ENCODE data around the gene PNN. TPM values are rescaled to one million over a fixed set of nuclear protein-coding genes. Genes with fewer than 3 reads are reported as not detected.

Gene PNN
- total RNA-seq, 3 donors from 2014 or later (not counting 1 experiment from before 2014, with no cell fraction given), result 121 to 153 (median 145) TPM

- TF ChIP-seq CTCF (IDR thresholded peaks at IDR 0.05), result no peak
- Histone ChIP-seq H3K36me3 (ENCODE audit: control insufficient read depth, insufficient read depth, low read length) (peaks cover 50% of the 10 kb centered on the region), H3K9me3 (ENCODE audit: control insufficient read depth, insufficient read depth, low read length) (no peaks in the 10 kb centered on the region), H3K27ac (ENCODE audit: low read length) (peak overlapping the region; percentile 92), H3K27me3 (ENCODE audit: control insufficient read depth, insufficient read depth, low read length) (no peaks in the 10 kb centered on the region), H3K4me3 (ENCODE audit: low read length) (no peak overlapping the region), H3K4me1 (ENCODE audit: control insufficient read depth, insufficient read depth, low read length) (peaks cover 17% of the 10 kb centered on the region)
- peaks cover 21% of the 10 kb centered on the region for H3K36me3 Mint-ChIP-seq
- peak overlapping the region; percentile 97 to 99 for H3K27ac Mint-ChIP-seq
- WGBS (ENCODE audit: insufficient coverage), result 92% methylated on average over 2 of the region's 5 CpGs
- H3K4me1 Mint-ChIP-seq, result peaks cover 26 to 37% of the 10 kb centered on the region in 2 donors
- ATAC-seq, result no peak
- H3K4me3 Mint-ChIP-seq, result peak overlapping the region; percentile 99
- intact Hi-C loops (cut with micrococcal nuclease), result loop anchor here (10.0 kb wide), 1 partner anchor 1102 kb away; no protein-coding TSS in a partner anchor
- H3K27me3 Mint-ChIP-seq (ENCODE audit: low read depth in 2 of 2), result no peaks in the 10 kb centered on the region
- DNase-seq, result no peak
- no peaks in the 10 kb centered on the region for H3K9me3 Mint-ChIP-seq
Observed at GRCh38 chr14:39176263-39177167, 1.5 kb downstream of the PNN start.

GRCh38 chr14:39177168-39177545 lies 2.1 kb downstream of the PNN start:
- WGBS (ENCODE audit: insufficient coverage), result 96% methylated on average over 3 of the region's 9 CpGs
- peaks cover 26 to 37% of the 10 kb centered on the region in 2 donors for H3K4me1 Mint-ChIP-seq
- H3K27ac Mint-ChIP-seq, result peak overlapping the region; percentile 35 to 97
- no peak for ATAC-seq
- no peaks in the 10 kb centered on the region for H3K27me3 Mint-ChIP-seq (ENCODE audit: low read depth in 2 of 2)
- intact Hi-C loops (cut with micrococcal nuclease), result loop anchor here (10.0 kb wide), 1 partner anchor 1102 kb away; no protein-coding TSS in a partner anchor
- no peak overlapping the region for H3K4me3 Mint-ChIP-seq
- H3K36me3 ChIP-seq (ENCODE audit: control insufficient read depth, insufficient read depth, low read length), result peaks cover 55% of the 10 kb centered on the region
- H3K27ac ChIP-seq (ENCODE audit: low read length), result no peak overlapping the region
- peaks cover 17% of the 10 kb centered on the region for H3K4me1 ChIP-seq (ENCODE audit: control insufficient read depth, insufficient read depth, low read length)
- no peak for TF ChIP-seq CTCF (IDR thresholded peaks at IDR 0.05)
- no peak for DNase-seq
- no peaks in the 10 kb centered on the region for H3K9me3 Mint-ChIP-seq
- no peaks in the 10 kb centered on the region for H3K27me3 ChIP-seq (ENCODE audit: control insufficient read depth, insufficient read depth, low read length)
- H3K9me3 ChIP-seq (ENCODE audit: control insufficient read depth, insufficient read depth, low read length), result no peaks in the 10 kb centered on the region
- peaks cover 21% of the 10 kb centered on the region for H3K36me3 Mint-ChIP-seq
- H3K4me3 ChIP-seq (ENCODE audit: low read length), result no peak overlapping the region

GRCh38 chr14:39179042-39179441 lies 4.0 kb downstream of the PNN start:
- Mint-ChIP-seq H3K27ac (peak overlapping the region in 1 of 2 donors; percentile 72), H3K27me3 (ENCODE audit: low read depth in 2 of 2) (no peaks in the 10 kb centered on the region), H3K36me3 (peaks cover 21% of the 10 kb centered on the region), H3K9me3 (no peaks in the 10 kb centered on the region), H3K4me3 (peak overlapping the region; percentile 41), H3K4me1 (peaks cover 32 to 41% of the 10 kb centered on the region in 2 donors)
- intact Hi-C loops (cut with micrococcal nuclease), result loop anchor here (10.0 kb wide), 1 partner anchor 1104 kb away; no protein-coding TSS in a partner anchor
- H3K9me3 ChIP-seq (ENCODE audit: control insufficient read depth, insufficient read depth, low read length), result no peaks in the 10 kb centered on the region
- peaks cover 15% of the 10 kb centered on the region for H3K4me1 ChIP-seq (ENCODE audit: control insufficient read depth, insufficient read depth, low read length)
- no peak overlapping the region for H3K4me3 ChIP-seq (ENCODE audit: low read length)
- no peaks in the 10 kb centered on the region for H3K27me3 ChIP-seq (ENCODE audit: control insufficient read depth, insufficient read depth, low read length)
- H3K27ac ChIP-seq (ENCODE audit: low read length), result no peak overlapping the region
- H3K36me3 ChIP-seq (ENCODE audit: control insufficient read depth, insufficient read depth, low read length), result peaks cover 73% of the 10 kb centered on the region
- WGBS (ENCODE audit: insufficient coverage), result 97% methylated on average over 6 of the region's 6 CpGs
- no peak for ATAC-seq
- DNase-seq, result no peak
- TF ChIP-seq CTCF (IDR thresholded peaks at IDR 0.05), result no peak

Data from natural killer cell (primary cell).